Stimulated activated CD8-positive, alpha-beta memory T cell treated with anti-CD3 and anti-CD28 coated beads, Interleukin-4, amount 100 ng/mL, for 48 hours (primary cell): ENCODE results near the gene ZNF746.

Source experiments
- DNase-seq: peaks from one replicate; pipeline ENCODE4 v3.0.0-alpha.2; 2020

The ZNF746 gene

GRCh38 chr7:149489391-149490024 lies 8.1 kb downstream of the ZNF746 start:
- DNase-seq: no peak

GRCh38 chr7:149479568-149479967 lies 18.0 kb downstream of the ZNF746 start:
- no peak for DNase-seq

- no peak for DNase-seq
Measured at GRCh38 chr7:149478754-149479153, 18.9 kb downstream of the ZNF746 start.

GRCh38 chr7:149477494-149478443 lies 19.8 kb downstream of the ZNF746 start:
- peak; percentile 16 for DNase-seq

- DNase-seq: peak; percentile 14
Measured at GRCh38 chr7:149476791-149477190, 20.8 kb downstream of the ZNF746 start.

- DNase-seq: no peak
Measured at GRCh38 chr7:149475121-149476045, 22.2 kb downstream of the ZNF746 start.

- DNase-seq: no peak
Measured at GRCh38 chr7:149474309-149475120, 23.1 kb downstream of the ZNF746 start.

- no peak for DNase-seq
Measured at GRCh38 chr7:149473251-149473650, 24.4 kb downstream of the ZNF746 start.

- DNase-seq: no peak
Measured at GRCh38 chr7:149471289-149471953, 26.2 kb downstream of the ZNF746 start.

- DNase-seq: no peak
Measured at GRCh38 chr7:149469806-149470205, 27.8 kb downstream of the ZNF746 start.

GRCh38 chr7:149468208-149468607 lies 29.4 kb downstream of the ZNF746 start:
- DNase-seq: no peak

- DNase-seq: no peak
Measured at GRCh38 chr7:149467321-149467859, 30.2 kb downstream of the ZNF746 start.

GRCh38 chr7:149466364-149466763 lies 31.2 kb downstream of the ZNF746 start:
- DNase-seq: no peak

GRCh38 chr7:149463500-149464161 lies 34.0 kb downstream of the ZNF746 start:
- DNase-seq: no peak

GRCh38 chr7:149462101-149462520 lies 35.5 kb downstream of the ZNF746 start:
- no peak for DNase-seq

- DNase-seq: peak; percentile 84
Measured at GRCh38 chr7:149460493-149461277, 36.9 kb downstream of the ZNF746 start, which contains the start of gene ZNF777. Gene ZNF777 (minus strand): TSS chr7:149461062. CDS start chr7:149456022, 5,040 bp downstream.

GRCh38 chr7:149459540-149460452 lies 37.8 kb downstream of the ZNF746 start:
- DNase-seq: peak; percentile 39

GRCh38 chr7:149459201-149459539 lies 38.4 kb downstream of the ZNF746 start:
- no peak for DNase-seq

GRCh38 chr7:149458235-149458634 lies 39.4 kb downstream of the ZNF746 start:
- no peak for DNase-seq
